Measurements from ENCODE around the gene SOX13. TPM values are rescaled to one million over a fixed set of nuclear protein-coding genes. Genes with fewer than 3 reads are reported as not detected.

The SOX13 gene
- total and polyA plus RNA-seq, 10 of the 15 experiments (the other 5 are each of a cell fraction or from before 2014, with no cell fraction given): 0.04 to 0.31 (median 0.11) TPM; not detected in 7

DNA sequence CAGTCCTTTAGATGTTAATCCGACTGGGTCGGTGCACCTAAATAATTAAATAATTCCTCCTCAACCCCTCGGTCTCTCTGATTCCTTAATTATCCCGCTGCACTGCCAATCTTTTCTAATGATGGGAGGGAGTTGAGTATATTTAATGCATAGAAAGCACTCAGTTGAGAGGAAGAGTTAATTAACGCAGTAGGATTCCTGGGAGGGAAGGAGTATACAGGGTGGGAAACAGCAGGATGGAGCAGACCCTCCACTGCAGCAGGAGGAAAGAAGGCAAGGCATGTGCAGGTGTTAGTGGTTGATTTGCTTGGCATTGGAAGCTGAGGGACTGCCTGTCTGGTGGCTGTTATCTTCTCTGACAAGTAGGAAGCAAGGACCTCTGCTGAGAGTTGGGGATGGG is 103.1 kb downstream of the SOX13 start:
- no peaks in the 10 kb centered on the region for H3K36me3 ChIP-seq (ENCODE audit: control insufficient read depth in 2 of 2, insufficient read depth in 2 of 2, low read length in 1 of 2)
- no peak overlapping the region for H3K9ac ChIP-seq (ENCODE audit: control insufficient read depth, insufficient read depth, low read length)
- RAD21 ChIA-PET (ENCODE audit: unreplicated experiment): no interaction called here
- intact Hi-C loops (cut with micrococcal nuclease; ENCODE audit: unreplicated experiment) (no loop called here), in situ Hi-C loops (cut with MboI) (no loop called here)
- H3K27me3 ChIP-seq (replicated peaks in 1 of 2; ENCODE audit: control insufficient read depth in 2 of 2, insufficient read depth in 2 of 2, low read length in 1 of 2): peaks cover 0 to 2% of the 10 kb centered on the region in 2 experiments; a peak in 2 of 4 replicates
- H3K4me2 ChIP-seq (ENCODE audit: control insufficient read depth, insufficient read depth): no peak overlapping the region
- DNase-seq (ENCODE audit: low read depth, low spot score) (no peak), FAIRE-seq (no peak), ATAC-seq (no peak)
- H3K4me3 ChIP-seq: no peak overlapping the region
- no peaks in the 10 kb centered on the region for H3K4me1 ChIP-seq (ENCODE audit: control insufficient read depth, insufficient read depth, low read length)
- TF ChIP-seq FOXM1 (IDR thresholded peaks at IDR 0.05; ENCODE audit: low read depth, low read length): no peak
- TF ChIP-seq BCL11A (IDR thresholded peaks at IDR 0.05; ENCODE audit: low read depth, low read length): no peak
- no peak for TF ChIP-seq ASH2L (IDR thresholded peaks at IDR 0.05; ENCODE audit: borderline replicate concordance, low read depth)
- TF ChIP-seq RBBP5 (conservative IDR thresholded peaks at IDR 0.05): no peak
- TF ChIP-seq ZNF384 (IDR thresholded peaks at IDR 0.05; ENCODE audit: borderline replicate concordance, low read depth, low read length): no peak
- TF ChIP-seq, protein P1, sequence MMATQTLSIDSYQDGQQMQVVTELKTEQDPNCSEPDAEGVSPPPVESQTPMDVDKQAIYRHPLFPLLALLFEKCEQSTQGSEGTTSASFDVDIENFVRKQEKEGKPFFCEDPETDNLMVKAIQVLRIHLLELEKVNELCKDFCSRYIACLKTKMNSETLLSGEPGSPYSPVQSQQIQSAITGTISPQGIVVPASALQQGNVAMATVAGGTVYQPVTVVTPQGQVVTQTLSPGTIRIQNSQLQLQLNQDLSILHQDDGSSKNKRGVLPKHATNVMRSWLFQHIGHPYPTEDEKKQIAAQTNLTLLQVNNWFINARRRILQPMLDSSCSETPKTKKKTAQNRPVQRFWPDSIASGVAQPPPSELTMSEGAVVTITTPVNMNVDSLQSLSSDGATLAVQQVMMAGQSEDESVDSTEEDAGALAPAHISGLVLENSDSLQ (IDR thresholded peaks at IDR 0.05): no peak
- TF ChIP-seq IKZF1 (conservative IDR thresholded peaks at IDR 0.05): no peak
- no peak overlapping the region for H3K27ac ChIP-seq (ENCODE audit: control insufficient read depth, insufficient read depth)
- BruUV-seq (replicated peaks): no TSS peak
- CTCF ChIA-PET: interaction anchor here (0.7 to 3.0 kb wide), 3 partner anchors 10 to 83 kb away, joined by 3 to 18 read pairs (median 4); partner anchors contain the start of gene REN
- no peaks in the 10 kb centered on the region; the same call in 2 of the 3 replicates for H3K9me3 ChIP-seq (replicated peaks; ENCODE audit: control insufficient read depth, insufficient read depth, low read length)
- no peak overlapping the region for H2AFZ ChIP-seq (ENCODE audit: control insufficient read depth, low read depth, low read length)
- POLR2A ChIA-PET: no interaction called here
- 18% methylated on average over 5 of the region's 5 CpGs for WGBS (ENCODE audit: insufficient coverage, insufficient replicate concordance, low lambda C conversion rate, missing lambda C conversion rate)
- SMC1A ChIA-PET (ENCODE audit: uncharacterized antibody, unreplicated experiment): interaction anchor here (0.6 to 1.1 kb wide), 2 partner anchors 10 to 169 kb away, joined by 3 read pairs; partner anchors contain the start of gene REN
- H4K20me1 ChIP-seq (ENCODE audit: control insufficient read depth, insufficient read depth): no peaks in the 10 kb centered on the region
- no peaks in the 10 kb centered on the region for H3K79me2 ChIP-seq (ENCODE audit: control insufficient read depth, insufficient read depth, low read length)

DNA sequence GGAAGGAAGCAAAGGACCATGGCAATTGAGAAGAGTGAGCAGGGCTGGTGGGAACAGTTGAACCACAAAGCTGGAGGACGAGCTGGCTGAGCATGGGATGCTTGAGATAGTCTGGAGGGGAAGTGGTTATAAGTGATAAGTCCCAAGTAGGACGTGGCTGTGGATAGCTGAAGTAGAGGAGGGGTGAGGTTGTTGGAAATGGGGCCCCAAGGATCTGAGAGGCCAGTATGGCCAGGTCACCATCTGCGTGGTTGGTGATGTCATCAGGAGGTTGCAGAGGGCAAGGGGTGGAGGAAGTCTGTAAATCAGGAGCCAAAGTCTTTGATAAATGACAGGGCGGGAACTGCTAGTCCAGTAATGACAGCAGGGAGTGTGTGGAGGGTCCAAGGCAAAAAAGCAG is 104.2 kb downstream of the SOX13 start:
- Histone ChIP-seq H3K27me3 (replicated peaks in 1 of 2; ENCODE audit: control insufficient read depth in 2 of 2, insufficient read depth in 2 of 2, low read length in 1 of 2) (peaks cover 0 to 2% of the 10 kb centered on the region in 2 experiments; a peak in 2 of 4 replicates), H3K9me3 (replicated peaks; ENCODE audit: control insufficient read depth, insufficient read depth, low read length) (no peaks in the 10 kb centered on the region), H2AFZ (ENCODE audit: control insufficient read depth, low read depth, low read length) (no peak overlapping the region), H3K4me1 (ENCODE audit: control insufficient read depth, insufficient read depth, low read length) (no peaks in the 10 kb centered on the region), H3K4me2 (ENCODE audit: control insufficient read depth, insufficient read depth) (no peak overlapping the region), H4K20me1 (ENCODE audit: control insufficient read depth, insufficient read depth) (no peaks in the 10 kb centered on the region), H3K36me3 (ENCODE audit: control insufficient read depth in 2 of 2, insufficient read depth in 2 of 2, low read length in 1 of 2) (no peaks in the 10 kb centered on the region), H3K27ac (ENCODE audit: control insufficient read depth, insufficient read depth) (no peak overlapping the region), H3K79me2 (ENCODE audit: control insufficient read depth, insufficient read depth, low read length) (no peaks in the 10 kb centered on the region), H3K9ac (ENCODE audit: control insufficient read depth, insufficient read depth, low read length) (no peak overlapping the region), H3K4me3 (no peak overlapping the region)
- POLR2A ChIA-PET: no interaction called here
- intact Hi-C loops (cut with micrococcal nuclease; ENCODE audit: unreplicated experiment) (no loop called here), in situ Hi-C loops (cut with MboI) (no loop called here)
- DNase-seq (ENCODE audit: low read depth, low spot score) (no peak), ATAC-seq (no peak), FAIRE-seq (no peak)
- RAD21 ChIA-PET (ENCODE audit: unreplicated experiment): no interaction called here
- no peak for TF ChIP-seq EED (IDR thresholded peaks at IDR 0.05; ENCODE audit: low read depth)
- TF ChIP-seq GATAD2B (conservative IDR thresholded peaks at IDR 0.05; ENCODE audit: low read depth): no peak
- TF ChIP-seq, protein P2, sequence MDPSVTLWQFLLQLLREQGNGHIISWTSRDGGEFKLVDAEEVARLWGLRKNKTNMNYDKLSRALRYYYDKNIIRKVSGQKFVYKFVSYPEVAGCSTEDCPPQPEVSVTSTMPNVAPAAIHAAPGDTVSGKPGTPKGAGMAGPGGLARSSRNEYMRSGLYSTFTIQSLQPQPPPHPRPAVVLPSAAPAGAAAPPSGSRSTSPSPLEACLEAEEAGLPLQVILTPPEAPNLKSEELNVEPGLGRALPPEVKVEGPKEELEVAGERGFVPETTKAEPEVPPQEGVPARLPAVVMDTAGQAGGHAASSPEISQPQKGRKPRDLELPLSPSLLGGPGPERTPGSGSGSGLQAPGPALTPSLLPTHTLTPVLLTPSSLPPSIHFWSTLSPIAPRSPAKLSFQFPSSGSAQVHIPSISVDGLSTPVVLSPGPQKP (IDR thresholded peaks at IDR 0.05; ENCODE audit: low read depth, low read length): no peak
- no peak for TF ChIP-seq RB1 (IDR thresholded peaks at IDR 0.05; ENCODE audit: borderline replicate concordance)
- no peak for TF ChIP-seq SIN3A (IDR thresholded peaks at IDR 0.05; ENCODE audit: low read depth, low read length)
- TF ChIP-seq SREBF1 (IDR thresholded peaks at IDR 0.05; ENCODE audit: low read length): no peak
- no peak for TF ChIP-seq KDM1A (IDR thresholded peaks at IDR 0.05; ENCODE audit: borderline replicate concordance)
- no peak for TF ChIP-seq NFYB (IDR thresholded peaks at IDR 0.05; ENCODE audit: insufficient read depth, low read depth, low read length)
- TF ChIP-seq BCL11A (IDR thresholded peaks at IDR 0.05; ENCODE audit: low read depth, low read length): no peak
- no peak for TF ChIP-seq HDAC2 (IDR thresholded peaks at IDR 0.05)
- no TSS peak for BruUV-seq (replicated peaks)
- WGBS (ENCODE audit: insufficient coverage, insufficient replicate concordance, low lambda C conversion rate, missing lambda C conversion rate): 13% methylated on average over 4 of the region's 4 CpGs
- SMC1A ChIA-PET (ENCODE audit: uncharacterized antibody, unreplicated experiment): no interaction called here
- CTCF ChIA-PET: interaction anchor here (3.0 kb wide), 1 partner anchor 11 kb away, joined by 18 read pairs; the partner anchor contains the start of gene REN
